ENCODE measurements around the gene ZNF346.
"Not testable (repeated sequence)": the region's sequence is repeated elsewhere in the genome, so short reads cannot be mapped to it uniquely, and the experiment has no call there.

Gene ZNF346

GRCh38 chr5:176994460-176995121 is 27.9 kb upstream of the ZNF346 start:
- no peak overlapping the region for H3K4me3 ChIP-seq (ENCODE audit: insufficient read depth, low read depth, low read length, poor library complexity, severe bottlenecking)
- H3K27ac ChIP-seq (ENCODE audit: insufficient read depth, low read length, poor library complexity, severe bottlenecking), result no peak overlapping the region
- H3K36me3 ChIP-seq (ENCODE audit: control insufficient read depth, insufficient read depth, low read length), result no peaks in the 10 kb centered on the region
- H3K4me1 ChIP-seq (ENCODE audit: control insufficient read depth, insufficient read depth, low read length, poor library complexity, severe bottlenecking), result peaks cover 12% of the 10 kb centered on the region
- DNase-seq, result no peak
- no peaks in the 10 kb centered on the region for H3K27me3 ChIP-seq (replicated peaks; ENCODE audit: control insufficient read depth, insufficient read depth, low read length, poor library complexity, severe bottlenecking)
- no peaks in the 10 kb centered on the region for H3K9me3 ChIP-seq (ENCODE audit: control insufficient read depth, low read length)

- Histone ChIP-seq H3K4me1 (ENCODE audit: control insufficient read depth, insufficient read depth, low read length, poor library complexity, severe bottlenecking) (peaks cover 12% of the 10 kb centered on the region), H3K27ac (ENCODE audit: insufficient read depth, low read length, poor library complexity, severe bottlenecking) (no peak overlapping the region), H3K9me3 (ENCODE audit: control insufficient read depth, low read length) (no peaks in the 10 kb centered on the region), H3K4me3 (ENCODE audit: insufficient read depth, low read depth, low read length, poor library complexity, severe bottlenecking) (no peak overlapping the region), H3K27me3 (replicated peaks; ENCODE audit: control insufficient read depth, insufficient read depth, low read length, poor library complexity, severe bottlenecking) (no peaks in the 10 kb centered on the region), H3K36me3 (ENCODE audit: control insufficient read depth, insufficient read depth, low read length) (no peaks in the 10 kb centered on the region)
- no peak for DNase-seq
These were observed 27.4 kb upstream of the ZNF346 start for GRCh38 chr5:176995122-176995490.

- no peaks in the 10 kb centered on the region for H3K36me3 ChIP-seq (ENCODE audit: control insufficient read depth, insufficient read depth, low read length)
- H3K4me1 ChIP-seq (ENCODE audit: control insufficient read depth, insufficient read depth, low read length, poor library complexity, severe bottlenecking), result peaks cover 12% of the 10 kb centered on the region
- no peak for DNase-seq
- H3K4me3 ChIP-seq (ENCODE audit: insufficient read depth, low read depth, low read length, poor library complexity, severe bottlenecking), result no peak overlapping the region
- H3K9me3 ChIP-seq (ENCODE audit: control insufficient read depth, low read length), result no peaks in the 10 kb centered on the region
- H3K27ac ChIP-seq (ENCODE audit: insufficient read depth, low read length, poor library complexity, severe bottlenecking), result no peak overlapping the region
- no peaks in the 10 kb centered on the region for H3K27me3 ChIP-seq (replicated peaks; ENCODE audit: control insufficient read depth, insufficient read depth, low read length, poor library complexity, severe bottlenecking)
These were observed 26.4 kb upstream of the ZNF346 start for GRCh38 chr5:176995896-176996767.

GRCh38 chr5:176996780-176997179 is 25.7 kb upstream of the ZNF346 start:
- no peak overlapping the region for H3K4me3 ChIP-seq (ENCODE audit: insufficient read depth, low read depth, low read length, poor library complexity, severe bottlenecking)
- H3K36me3 ChIP-seq (ENCODE audit: control insufficient read depth, insufficient read depth, low read length), result no peaks in the 10 kb centered on the region
- H3K9me3 ChIP-seq (ENCODE audit: control insufficient read depth, low read length), result no peaks in the 10 kb centered on the region
- H3K4me1 ChIP-seq (ENCODE audit: control insufficient read depth, insufficient read depth, low read length, poor library complexity, severe bottlenecking), result peaks cover 12% of the 10 kb centered on the region
- no peaks in the 10 kb centered on the region for H3K27me3 ChIP-seq (replicated peaks; ENCODE audit: control insufficient read depth, insufficient read depth, low read length, poor library complexity, severe bottlenecking)
- no peak for DNase-seq
- no peak overlapping the region for H3K27ac ChIP-seq (ENCODE audit: insufficient read depth, low read length, poor library complexity, severe bottlenecking)

- no peak for DNase-seq
- no peaks in the 10 kb centered on the region for H3K27me3 ChIP-seq (replicated peaks; ENCODE audit: control insufficient read depth, insufficient read depth, low read length, poor library complexity, severe bottlenecking)
- no peaks in the 10 kb centered on the region for H3K36me3 ChIP-seq (ENCODE audit: control insufficient read depth, insufficient read depth, low read length)
- no peak overlapping the region for H3K4me3 ChIP-seq (ENCODE audit: insufficient read depth, low read depth, low read length, poor library complexity, severe bottlenecking)
- H3K4me1 ChIP-seq (ENCODE audit: control insufficient read depth, insufficient read depth, low read length, poor library complexity, severe bottlenecking), result peaks cover 12% of the 10 kb centered on the region
- no peak overlapping the region for H3K27ac ChIP-seq (ENCODE audit: insufficient read depth, low read length, poor library complexity, severe bottlenecking)
- no peaks in the 10 kb centered on the region for H3K9me3 ChIP-seq (ENCODE audit: control insufficient read depth, low read length)
These were observed 23.7 kb upstream of the ZNF346 start for GRCh38 chr5:176998828-176999227.

GRCh38 chr5:176999526-176999925 is 23.0 kb upstream of the ZNF346 start:
- DNase-seq; H3K36me3 ChIP-seq (ENCODE audit: control insufficient read depth, insufficient read depth, low read length); H3K9me3 ChIP-seq (ENCODE audit: control insufficient read depth, low read length); H3K27me3 ChIP-seq (replicated peaks; ENCODE audit: control insufficient read depth, insufficient read depth, low read length, poor library complexity, severe bottlenecking); H3K4me3 ChIP-seq (ENCODE audit: insufficient read depth, low read depth, low read length, poor library complexity, severe bottlenecking); H3K27ac ChIP-seq (ENCODE audit: insufficient read depth, low read length, poor library complexity, severe bottlenecking): not testable (repeated sequence)
- H3K4me1 ChIP-seq (ENCODE audit: control insufficient read depth, insufficient read depth, low read length, poor library complexity, severe bottlenecking), result peaks cover 16% of the 10 kb centered on the region

- H3K36me3 ChIP-seq (ENCODE audit: control insufficient read depth, insufficient read depth, low read length), result no peaks in the 10 kb centered on the region
- no peak for DNase-seq
- H3K27me3 ChIP-seq (replicated peaks; ENCODE audit: control insufficient read depth, insufficient read depth, low read length, poor library complexity, severe bottlenecking), result no peaks in the 10 kb centered on the region
- H3K27ac ChIP-seq (ENCODE audit: insufficient read depth, low read length, poor library complexity, severe bottlenecking), result no peak overlapping the region
- H3K4me1 ChIP-seq (ENCODE audit: control insufficient read depth, insufficient read depth, low read length, poor library complexity, severe bottlenecking), result peaks cover 16% of the 10 kb centered on the region
- H3K4me3 ChIP-seq (ENCODE audit: insufficient read depth, low read depth, low read length, poor library complexity, severe bottlenecking), result no peak overlapping the region
- H3K9me3 ChIP-seq (ENCODE audit: control insufficient read depth, low read length), result no peaks in the 10 kb centered on the region
These were observed 18.8 kb upstream of the ZNF346 start for GRCh38 chr5:177003649-177004048.

- Histone ChIP-seq H3K9me3 (ENCODE audit: control insufficient read depth, low read length) (no peaks in the 10 kb centered on the region), H3K4me3 (ENCODE audit: insufficient read depth, low read depth, low read length, poor library complexity, severe bottlenecking) (no peak overlapping the region), H3K36me3 (ENCODE audit: control insufficient read depth, insufficient read depth, low read length) (no peaks in the 10 kb centered on the region), H3K27ac (ENCODE audit: insufficient read depth, low read length, poor library complexity, severe bottlenecking) (no peak overlapping the region), H3K27me3 (replicated peaks; ENCODE audit: control insufficient read depth, insufficient read depth, low read length, poor library complexity, severe bottlenecking) (no peaks in the 10 kb centered on the region), H3K4me1 (ENCODE audit: control insufficient read depth, insufficient read depth, low read length, poor library complexity, severe bottlenecking) (peaks cover 16% of the 10 kb centered on the region)
- DNase-seq, result no peak
These were observed 17.5 kb upstream of the ZNF346 start for GRCh38 chr5:177004961-177005360.

GRCh38 chr5:177005619-177006264 is 16.8 kb upstream of the ZNF346 start:
- peak overlapping the region; percentile 98 for H3K4me3 ChIP-seq (ENCODE audit: insufficient read depth, low read depth, low read length, poor library complexity, severe bottlenecking)
- peak; percentile 17 to 42 (median 39) for DNase-seq
- no peaks in the 10 kb centered on the region for H3K36me3 ChIP-seq (ENCODE audit: control insufficient read depth, insufficient read depth, low read length)
- peak overlapping the region; percentile 86 for H3K27ac ChIP-seq (ENCODE audit: insufficient read depth, low read length, poor library complexity, severe bottlenecking)
- no peaks in the 10 kb centered on the region for H3K9me3 ChIP-seq (ENCODE audit: control insufficient read depth, low read length)
- H3K4me1 ChIP-seq (ENCODE audit: control insufficient read depth, insufficient read depth, low read length, poor library complexity, severe bottlenecking), result peaks cover 16% of the 10 kb centered on the region
- no peaks in the 10 kb centered on the region for H3K27me3 ChIP-seq (replicated peaks; ENCODE audit: control insufficient read depth, insufficient read depth, low read length, poor library complexity, severe bottlenecking)

All from effector memory CD4-positive, alpha-beta T cell (primary cell).